Skin epidermis (tissue), 12 donors: ENCODE measurements around the gene HMGXB3.

Source experiments
- H3K27ac ChIP-seq, 21 experiments: fragments of 200-600 bp; sonication (generic) in 11 of 21; one replicate each; pipeline ENCODE4 v1.5.0; 2020; ENCODE audit warnings: mild to moderate bottlenecking in 3 of 21, inconsistent platforms in 2 of 21, moderate library complexity in 2 of 21
- H3K4me3 ChIP-seq, 7 experiments: fragments of 200-600 bp; sonication (generic) in 2 of 7; one replicate each; pipeline ENCODE4 v1.5.0; 2020; ENCODE audit warnings: inconsistent platforms in 2 of 7, mild to moderate bottlenecking in 2 of 7, moderate library complexity in 1 of 7

Gene HMGXB3

GRCh38 chr5:150000256-150000989, at the start of gene HMGXB3, which contains the start of gene TIGD6:
TSS of gene HMGXB3 (plus strand) at chr5:150000739. CDS start at chr5:150004853, 4,114 bp downstream.
TSS of gene TIGD6 (minus strand) at chr5:150000654. CDS start at chr5:149996348, 4,306 bp downstream.
- peak within 1 kb of the TSS; percentile 78 to 98 (median 94) for H3K27ac ChIP-seq
- peak within 1 kb of the TSS; percentile 83 to 97 (median 92) for H3K4me3 ChIP-seq

- H3K27ac ChIP-seq: peak overlapping the region in 1 of 21 experiments; percentile 24
- no peak overlapping the region for H3K4me3 ChIP-seq
Measured at GRCh38 chr5:149951138-149951749, 49.3 kb upstream of the HMGXB3 start.

DNA sequence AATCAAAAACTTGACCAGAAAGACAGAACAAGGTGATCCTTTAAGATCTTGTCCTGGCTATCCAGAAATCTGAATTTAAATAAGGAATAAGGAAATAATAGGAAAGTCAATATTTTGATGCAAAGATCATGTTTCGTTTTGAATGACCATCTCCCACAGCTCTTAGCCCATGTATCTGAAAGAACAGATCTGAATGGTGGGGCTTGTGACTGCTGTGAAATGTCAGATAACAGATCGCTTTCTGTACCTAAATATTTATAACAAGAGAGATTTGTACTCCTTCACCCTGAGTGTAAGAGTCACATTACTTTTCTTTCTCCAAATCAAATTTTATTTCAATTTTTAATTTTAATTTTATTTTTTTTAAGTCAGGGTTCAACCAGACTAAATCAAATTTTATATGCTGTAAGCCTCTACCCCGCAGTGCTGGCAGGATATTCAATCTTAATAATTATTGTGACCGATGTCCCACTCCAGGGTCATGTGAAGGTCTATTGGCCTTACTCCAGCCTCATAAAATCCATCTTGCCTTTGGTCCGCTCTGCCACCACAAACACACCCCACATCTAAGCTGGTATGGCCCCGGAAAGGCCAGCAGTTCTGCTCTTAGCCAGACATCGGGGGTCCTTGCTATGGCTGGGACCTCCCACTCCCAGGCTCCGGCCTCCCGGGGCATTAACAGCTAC, 47.0 kb upstream of the HMGXB3 start:
- no peak overlapping the region for H3K4me3 ChIP-seq
- no peak overlapping the region for H3K27ac ChIP-seq

DNA sequence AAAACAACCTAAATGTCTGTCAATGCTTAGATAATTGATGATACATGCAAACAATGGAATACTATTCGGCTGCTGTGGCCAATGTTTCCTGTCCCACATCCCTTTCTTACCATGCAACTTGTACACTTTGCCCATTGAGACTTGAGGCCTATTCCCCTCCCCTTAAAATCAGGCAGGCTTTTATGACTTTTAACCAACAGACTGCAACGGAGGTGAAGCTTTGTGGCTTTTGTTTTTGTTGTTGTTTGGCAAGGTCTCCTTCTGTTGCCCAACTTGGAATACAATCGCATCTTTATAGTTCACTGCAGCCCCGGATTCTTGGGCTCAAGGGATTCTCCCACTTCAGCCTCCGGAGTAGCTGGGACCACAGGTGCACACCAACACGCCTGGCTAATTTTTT, 45.7 kb upstream of the HMGXB3 start:
- no peak overlapping the region for H3K27ac ChIP-seq
- no peak overlapping the region for H3K4me3 ChIP-seq

DNA sequence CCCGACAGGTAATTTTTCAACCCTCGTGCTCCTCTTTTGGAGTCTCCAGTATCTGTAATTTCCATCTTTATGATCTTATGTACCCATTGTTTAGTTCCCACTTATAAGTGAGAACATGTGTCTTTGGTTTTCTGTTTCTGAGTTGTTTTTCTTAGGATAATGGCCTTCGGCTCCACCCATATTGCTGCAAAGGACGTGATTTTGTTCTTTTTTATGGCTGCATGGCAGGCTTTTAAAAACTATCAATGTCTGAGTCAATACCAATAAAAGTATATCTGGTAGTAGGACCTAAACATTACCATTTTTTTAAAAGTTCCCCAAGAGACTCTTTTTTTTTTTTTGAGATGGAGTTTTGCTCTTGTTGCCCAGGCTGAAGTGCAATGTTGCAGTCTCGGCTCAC, 43.9 kb upstream of the HMGXB3 start:
- no peak overlapping the region for H3K27ac ChIP-seq
- no peak overlapping the region for H3K4me3 ChIP-seq

GRCh38 chr5:149957855-149958254, 42.7 kb upstream of the HMGXB3 start:
- Histone ChIP-seq H3K27ac (no peak overlapping the region), H3K4me3 (no peak overlapping the region)

GRCh38 chr5:149959406-149960236, 40.9 kb upstream of the HMGXB3 start:
- peak overlapping the region in 20 of 21 experiments; percentile 74 to 95 (median 88) for H3K27ac ChIP-seq
- H3K4me3 ChIP-seq: peak overlapping the region; percentile 70 to 89 (median 80)

DNA sequence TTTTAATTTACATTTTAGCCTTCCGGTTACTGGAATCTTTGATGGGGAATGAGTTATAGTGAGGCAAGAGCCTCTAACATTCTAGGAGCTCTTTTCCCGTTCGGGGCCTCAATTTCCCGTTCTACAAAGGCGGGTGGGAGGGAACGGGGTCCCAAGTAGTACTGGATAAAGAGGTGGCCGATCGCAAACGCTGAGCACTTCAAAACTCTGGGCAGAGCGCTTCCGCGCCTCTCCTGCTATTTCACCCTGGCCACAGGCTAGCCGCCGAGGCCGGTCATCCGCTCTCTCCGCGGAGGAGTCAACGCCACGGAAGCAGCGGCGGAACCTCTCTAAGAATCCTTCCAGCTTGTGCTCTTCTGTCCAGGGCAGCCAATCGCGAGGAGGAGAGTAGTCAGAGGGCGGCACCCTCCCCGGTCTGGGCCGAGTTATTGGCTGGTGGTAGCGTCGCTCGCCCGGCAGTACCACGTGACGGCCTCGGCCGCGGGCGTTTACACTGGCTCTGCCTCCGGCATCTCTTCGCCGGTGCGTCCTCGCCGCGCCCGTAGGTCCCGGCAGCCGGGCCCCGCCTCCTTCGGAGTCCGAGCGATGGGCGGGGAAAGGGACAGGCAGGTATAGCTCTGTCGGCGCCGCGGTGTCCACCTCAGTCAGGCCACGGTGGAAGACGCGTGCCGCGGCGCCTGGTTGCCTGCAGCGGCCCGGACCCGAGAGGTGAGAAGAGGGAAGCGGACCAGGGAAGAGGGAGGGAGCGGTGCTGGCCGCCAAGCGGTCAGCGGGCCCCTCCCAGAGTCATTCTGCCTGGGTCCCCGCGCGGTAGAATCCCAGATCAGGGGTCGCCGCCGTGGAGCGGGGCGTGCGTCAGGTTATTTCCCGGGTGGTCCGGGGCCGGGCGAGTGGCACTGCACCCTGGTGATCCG, 40.0 kb upstream of the HMGXB3 start, which contains the start of gene SLC26A2:
SLC26A2 (plus strand) TSS at position 487 of the 914 bp plus-strand sequence. CDS start 16,895 bp downstream, outside the sequence.
- Histone ChIP-seq H3K27ac (peak within 1 kb of the TSS; percentile 55 to 95 (median 87)), H3K4me3 (peak within 1 kb of the TSS; percentile 70 to 89 (median 80))

DNA sequence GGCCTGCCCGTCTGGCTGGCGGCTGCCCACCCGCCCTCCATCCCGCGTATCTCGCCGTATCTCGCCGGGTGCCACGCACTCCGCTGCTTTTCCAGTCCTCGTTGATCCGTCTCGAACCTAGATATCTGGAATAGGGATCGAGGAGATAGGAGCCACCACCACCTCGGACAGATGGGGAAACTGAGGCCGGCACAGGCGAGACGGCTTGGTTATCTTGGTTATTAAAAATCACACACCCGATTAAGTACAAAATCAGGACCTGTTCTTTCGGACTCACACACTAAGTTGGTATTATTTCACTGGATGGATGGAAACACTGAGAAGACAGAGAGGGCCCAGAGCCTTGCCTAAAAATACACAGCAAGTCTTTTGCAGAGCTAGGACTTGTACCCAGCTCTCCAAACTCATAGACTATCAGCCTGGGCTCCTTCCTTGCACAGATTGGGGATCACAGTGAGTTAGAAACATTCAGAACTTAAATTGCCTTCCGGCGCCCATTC, 39.3 kb upstream of the HMGXB3 start:
- peak overlapping the region; percentile 70 to 89 (median 80) for H3K4me3 ChIP-seq
- peak overlapping the region in 20 of 21 experiments; percentile 55 to 93 (median 86) for H3K27ac ChIP-seq

GRCh38 chr5:149961957-149962409, 38.6 kb upstream of the HMGXB3 start:
- Histone ChIP-seq H3K27ac (peak overlapping the region in 3 of 21 experiments; percentile 90 to 93 (median 92)), H3K4me3 (peak overlapping the region in 1 of 7 experiments; percentile 86)

GRCh38 chr5:149962601-149963300, 37.8 kb upstream of the HMGXB3 start:
- H3K4me3 ChIP-seq: no peak overlapping the region
- H3K27ac ChIP-seq: no peak overlapping the region

DNA sequence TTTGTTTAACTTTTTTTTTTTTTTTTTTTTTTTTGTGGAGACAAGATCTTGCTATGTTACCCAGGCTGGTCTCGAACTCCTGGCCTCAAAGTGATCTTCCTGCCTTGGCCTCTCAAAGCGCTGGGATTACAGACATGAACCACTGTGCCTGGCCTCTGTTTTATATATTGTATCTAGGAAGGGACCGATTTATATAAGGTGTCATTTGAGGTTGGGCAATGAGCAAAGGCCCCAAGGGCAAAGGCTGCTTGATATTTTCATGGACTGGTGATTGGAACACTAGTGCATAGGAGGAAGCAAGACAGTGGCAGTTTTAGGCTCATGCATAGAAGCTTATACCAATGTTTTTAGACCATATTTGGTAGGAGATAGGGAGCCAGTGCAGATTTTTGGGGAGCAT, 36.8 kb upstream of the HMGXB3 start:
- no peak overlapping the region for H3K27ac ChIP-seq
- H3K4me3 ChIP-seq: no peak overlapping the region

DNA sequence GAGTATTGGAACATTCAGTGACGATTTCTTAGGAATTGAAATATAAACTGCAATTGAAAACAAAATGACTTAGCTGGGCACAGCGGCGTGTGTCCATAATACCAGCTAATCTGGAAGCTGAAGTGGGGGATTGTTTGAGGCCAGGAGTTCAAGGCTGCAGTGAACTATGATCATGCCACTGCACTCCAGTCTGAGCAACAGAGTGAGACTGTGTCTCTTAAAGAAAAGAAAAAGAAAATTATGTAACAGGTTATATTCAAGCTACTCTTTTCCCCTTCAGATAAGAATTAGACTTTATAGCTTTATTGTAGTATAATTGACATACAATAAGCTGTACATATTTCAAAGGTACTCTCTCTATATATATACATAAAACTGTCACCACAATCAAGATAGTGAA, 33.6 kb upstream of the HMGXB3 start:
- no peak overlapping the region for H3K27ac ChIP-seq
- no peak overlapping the region for H3K4me3 ChIP-seq

DNA sequence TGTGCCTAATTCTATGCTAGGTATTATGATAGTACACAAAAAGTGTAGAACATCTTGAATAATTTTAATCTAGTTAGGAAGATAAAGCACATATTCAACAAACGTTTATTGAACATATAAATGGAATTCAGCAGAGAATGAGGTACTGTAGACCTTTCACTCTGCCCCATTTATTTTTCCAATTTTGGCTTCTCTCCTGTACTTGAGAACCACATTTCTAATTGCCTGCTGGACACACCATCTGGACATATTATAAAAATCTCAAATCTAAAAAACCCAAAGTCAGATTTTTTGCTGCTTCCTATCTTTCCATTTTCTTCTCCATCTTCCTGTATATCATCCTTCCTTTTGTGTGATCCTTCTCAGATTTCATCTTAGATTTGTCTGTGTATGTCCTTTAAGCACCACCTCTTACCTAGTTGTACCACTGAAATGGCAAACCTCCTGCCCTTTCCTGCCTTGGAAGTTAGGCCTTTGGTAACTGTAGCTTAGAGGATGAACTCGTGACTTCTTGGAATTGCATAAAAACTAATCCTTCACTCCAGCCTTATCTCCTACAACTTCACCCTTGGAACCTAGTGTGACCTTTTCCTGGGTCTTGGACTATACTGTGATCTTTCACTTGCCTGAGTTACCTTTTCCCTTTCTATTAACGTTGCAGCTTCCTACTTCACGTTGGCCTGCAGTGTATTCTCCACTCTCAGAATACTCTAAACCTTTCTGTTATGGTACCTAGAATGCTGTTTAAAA, 31.2 kb upstream of the HMGXB3 start:
- H3K27ac ChIP-seq: no peak overlapping the region

DNA sequence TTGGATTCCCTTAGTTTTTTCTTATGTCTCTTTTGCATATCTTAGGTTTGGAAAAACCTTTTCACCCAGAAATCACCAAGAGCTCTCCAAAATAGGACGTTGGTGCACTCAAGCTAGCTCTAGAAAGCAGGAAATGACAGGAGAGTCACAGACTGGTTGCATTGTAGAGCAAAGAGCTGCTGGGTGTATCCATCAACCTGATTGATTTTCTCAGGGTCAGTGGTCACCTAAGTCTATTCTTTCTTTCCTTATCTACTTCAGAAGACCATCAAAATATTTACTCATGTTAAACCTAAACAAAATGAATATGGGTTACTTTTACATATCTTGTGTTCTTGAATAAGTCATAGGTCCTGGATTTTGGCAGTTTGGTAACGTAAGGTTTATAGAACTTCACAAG, 25.1 kb upstream of the HMGXB3 start:
- H3K27ac ChIP-seq: no peak overlapping the region
- no peak overlapping the region for H3K4me3 ChIP-seq

More for the DNA sequence above, 31.2 kb upstream of the HMGXB3 start:
- no peak overlapping the region for H3K4me3 ChIP-seq

GRCh38 chr5:149979896-149980295, 20.6 kb upstream of the HMGXB3 start:
- Histone ChIP-seq H3K4me3 (no peak overlapping the region), H3K27ac (no peak overlapping the region)

- Histone ChIP-seq H3K27ac (no peak overlapping the region), H3K4me3 (no peak overlapping the region)
Measured at GRCh38 chr5:149981206-149981605, 19.3 kb upstream of the HMGXB3 start.
